ENCODE results near the gene ZNF628.

DNA sequence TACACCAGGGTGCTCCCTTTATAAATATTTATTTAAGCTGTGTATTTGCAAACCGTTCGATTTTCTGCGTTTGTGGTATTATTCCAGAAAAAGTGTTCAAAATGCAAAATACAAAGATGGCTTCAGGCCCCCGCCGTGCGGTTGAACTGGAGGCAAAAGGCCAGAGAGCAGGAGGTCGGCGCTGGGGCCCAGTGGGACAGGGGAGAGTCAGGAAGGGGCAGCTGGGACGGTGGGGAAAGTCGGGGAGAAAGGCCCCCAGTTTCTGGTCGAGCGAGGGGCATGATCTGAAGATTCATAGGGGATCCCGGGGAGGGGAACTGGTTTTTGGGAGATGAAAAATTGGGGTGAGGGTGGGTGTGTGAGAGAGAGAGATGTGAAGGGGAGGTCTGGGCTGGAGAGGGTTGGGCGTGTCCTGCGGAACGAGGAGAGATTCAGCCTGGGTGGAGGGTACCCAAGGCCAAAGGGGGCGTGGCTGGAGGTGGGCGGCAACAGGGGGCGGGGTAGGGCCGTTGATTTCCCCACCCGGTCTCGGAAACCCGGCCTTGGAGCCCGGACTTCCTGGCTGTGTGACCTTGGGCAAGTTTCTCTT is 15.7 kb upstream of the ZNF628 start:
- TF ChIP-seq CTCF (IDR thresholded peaks at IDR 0.05) (no peak), POLR2A (IDR thresholded peaks at IDR 0.05) (no peak)

Data from ovary (tissue), 3 donors.